Keratinocyte (primary cell): ENCODE measurements around the gene ZSWIM9.

ENCODE experiments used
- EZH2 ChIP-seq: IDR thresholded peaks from one replicate; pipeline ENCODE4 v1.6.1; 2012; ENCODE audit warnings: inconsistent platforms, mild to moderate bottlenecking, low read length, moderate library complexity
- TF ChIP-seq, protein P1 (sequence below), 3 experiments: IDR thresholded peaks in 1 of 3; conservative IDR thresholded peaks in 1 of 3; optimal IDR thresholded peaks in 1 of 3; 2 replicates in 2 of 3; 3 replicates in 1 of 3; pipeline versions ENCODE3 to v1.5.1; 2011; ENCODE audit warnings: low read length in 3 of 3, mild to moderate bottlenecking in 3 of 3, moderate library complexity in 2 of 3, control low read depth in 1 of 3, inconsistent platforms in 1 of 3; ENCODE audit not compliant: insufficient read depth in 2 of 3; ENCODE audit errors: extremely low read depth in 1 of 3

DNA sequence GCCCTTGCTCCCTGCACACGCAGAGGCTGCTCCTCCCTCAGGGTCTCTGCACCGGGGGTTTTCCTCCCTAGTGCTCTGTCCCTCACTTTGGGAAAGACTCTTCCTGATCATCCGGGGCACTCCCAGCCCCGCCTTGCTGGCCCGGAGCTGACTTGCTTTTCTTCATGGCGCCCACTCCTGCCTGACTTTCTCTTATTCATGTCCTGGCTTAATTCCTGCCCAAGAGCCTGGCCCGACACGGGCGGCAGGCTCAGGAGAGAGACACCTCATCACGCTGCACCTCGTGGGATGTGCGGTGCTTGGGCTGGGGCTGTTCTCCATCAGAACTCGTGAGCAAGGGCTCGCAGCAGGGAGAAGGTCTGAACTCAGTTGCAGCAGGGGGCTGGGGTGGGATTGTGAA is 48.1 kb upstream of the ZSWIM9 start:
- TF ChIP-seq, protein P1, sequence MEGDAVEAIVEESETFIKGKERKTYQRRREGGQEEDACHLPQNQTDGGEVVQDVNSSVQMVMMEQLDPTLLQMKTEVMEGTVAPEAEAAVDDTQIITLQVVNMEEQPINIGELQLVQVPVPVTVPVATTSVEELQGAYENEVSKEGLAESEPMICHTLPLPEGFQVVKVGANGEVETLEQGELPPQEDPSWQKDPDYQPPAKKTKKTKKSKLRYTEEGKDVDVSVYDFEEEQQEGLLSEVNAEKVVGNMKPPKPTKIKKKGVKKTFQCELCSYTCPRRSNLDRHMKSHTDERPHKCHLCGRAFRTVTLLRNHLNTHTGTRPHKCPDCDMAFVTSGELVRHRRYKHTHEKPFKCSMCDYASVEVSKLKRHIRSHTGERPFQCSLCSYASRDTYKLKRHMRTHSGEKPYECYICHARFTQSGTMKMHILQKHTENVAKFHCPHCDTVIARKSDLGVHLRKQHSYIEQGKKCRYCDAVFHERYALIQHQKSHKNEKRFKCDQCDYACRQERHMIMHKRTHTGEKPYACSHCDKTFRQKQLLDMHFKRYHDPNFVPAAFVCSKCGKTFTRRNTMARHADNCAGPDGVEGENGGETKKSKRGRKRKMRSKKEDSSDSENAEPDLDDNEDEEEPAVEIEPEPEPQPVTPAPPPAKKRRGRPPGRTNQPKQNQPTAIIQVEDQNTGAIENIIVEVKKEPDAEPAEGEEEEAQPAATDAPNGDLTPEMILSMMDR (optimal IDR thresholded peaks at IDR 0.05 in 1 of 3, IDR thresholded peaks at IDR 0.05 in 1 of 3, conservative IDR thresholded peaks at IDR 0.05 in 1 of 3; ENCODE audit: extremely low read depth in 1 of 3, insufficient read depth in 2 of 3, low read length in 3 of 3), result no peak
- TF ChIP-seq EZH2, result no peak
